B cell (primary cell): ENCODE results near the gene ADAMTSL1. TPM values are rescaled to one million over a fixed set of nuclear protein-coding genes. Genes with fewer than 3 reads are reported as not detected.

Experiments used
- ATAC-seq: fragments of 200-7000 bp; cut with Tn5 transposase; one replicate; pipeline ENCODE4 v1.10.0; 2021; ENCODE audit warnings: low read depth, mild to moderate bottlenecking, moderate number of reproducible peaks, moderate library complexity
- CTCF ChIA-PET: fragments of 350-600 bp; sonication (Branson Sonifier 250); formaldehyde crosslinking; loops from one replicate; lab custom pipeline; 2021; ENCODE audit warnings: antibody characterized with exemption, inconsistent platforms; lab: Charles Lee
- POLR2A ChIA-PET: fragments of 350-600 bp; sonication (Branson Sonifier 250); formaldehyde crosslinking; loops from one replicate; lab custom pipeline; 2021; ENCODE audit warnings: antibody characterized with exemption; lab: Charles Lee
- DNase-seq: peaks from one replicate; pipeline ENCODE4 v3.0.0; 2013
- H2AFZ ChIP-seq: 2 replicates; pipeline ENCODE4 v1.6.1; 2012; ENCODE audit warnings: mild to moderate bottlenecking, low read depth, low read length; ENCODE audit not compliant: insufficient read depth, poor library complexity, severe bottlenecking
- H3K27ac ChIP-seq, 2 donors: 1 replicate in 1 of 2; 2 replicates in 1 of 2; pipeline ENCODE4 v1.5.1; 2012 to 2013; ENCODE audit warnings: low read length in 2 of 2, mild to moderate bottlenecking in 2 of 2, moderate library complexity in 1 of 2
- H3K27me3 ChIP-seq, 4 experiments: fragments of 200-600 bp in 1 of 4; sonication (generic) in 1 of 4; replicated peaks in 1 of 4; 1 replicate in 2 of 4; 2 replicates in 2 of 4; pipeline versions ENCODE4 v1.6.1 to v1.7.0; 2013 to 2016; ENCODE audit warnings: low read length in 3 of 4, mild to moderate bottlenecking in 2 of 4, mixed read lengths in 1 of 4, moderate library complexity in 1 of 4; ENCODE audit not compliant: insufficient read depth in 4 of 4, control insufficient read depth in 3 of 4; ENCODE audit errors: control extremely low read depth in 1 of 4
- H3K36me3 ChIP-seq, 2 experiments: replicated peaks in 1 of 2; 1 replicate in 1 of 2; 2 replicates in 1 of 2; pipeline versions ENCODE4 v1.6.1 to v1.7.1; 2013; ENCODE audit warnings: low read length in 1 of 2; ENCODE audit not compliant: insufficient read depth in 2 of 2, control insufficient read depth in 1 of 2; ENCODE audit errors: control extremely low read depth in 1 of 2, extremely low read depth in 1 of 2
- H3K4me1 ChIP-seq, 2 donors: fragments of 200-600 bp in 1 of 2; sonication (generic) in 1 of 2; 1 replicate in 1 of 2; 2 replicates in 1 of 2; pipeline versions ENCODE4 v1.5.1 to v1.6.1; 2013 to 2017; ENCODE audit warnings: low read length in 2 of 2; ENCODE audit not compliant: control insufficient read depth in 2 of 2, insufficient read depth in 2 of 2
- H3K4me2 ChIP-seq: replicated peaks from 2 replicates; pipeline ENCODE3; 2012; ENCODE audit warnings: mild to moderate bottlenecking, low read depth, low read length; ENCODE audit not compliant: poor library complexity, severe bottlenecking
- H3K4me3 ChIP-seq, 5 experiments: fragments of 200-600 bp in 1 of 5; sonication (generic) in 1 of 5; 1 replicate in 3 of 5; 2 replicates in 2 of 5; pipeline versions ENCODE4 v1.5.1 to v1.7.0; 2011 to 2016; ENCODE audit warnings: low read length in 4 of 5, mild to moderate bottlenecking in 4 of 5, low read depth in 2 of 5, control low read depth in 1 of 5, moderate library complexity in 1 of 5; ENCODE audit not compliant: insufficient read depth in 1 of 5; ENCODE audit errors: control extremely low read depth in 1 of 5, extremely low read depth in 1 of 5
- H3K79me2 ChIP-seq: fragments of 200-600 bp; sonication (generic); one replicate; pipeline ENCODE4 v1.6.0; 2016; ENCODE audit warnings: low read length; ENCODE audit not compliant: control insufficient read depth, insufficient read depth
- H3K9ac ChIP-seq: fragments of 200-600 bp; sonication (generic); 2 replicates; pipeline ENCODE4 v1.6.1; 2017; ENCODE audit warnings: mild to moderate bottlenecking, low read length, moderate library complexity
- H3K9me3 ChIP-seq, 3 donors: one replicate each; pipeline versions ENCODE4 v1.6.1 to v1.7.1; 2013; ENCODE audit warnings: low read length in 2 of 3; ENCODE audit not compliant: control insufficient read depth in 2 of 3, insufficient read depth in 1 of 3; ENCODE audit errors: control extremely low read depth in 1 of 3
- H4K20me1 ChIP-seq: 2 replicates; pipeline ENCODE4 v1.6.0; 2012; ENCODE audit warnings: mild to moderate bottlenecking, low read length; ENCODE audit not compliant: insufficient read depth, control insufficient read depth, poor library complexity, severe bottlenecking
- H3K27ac Mint-ChIP-seq: one replicate; pipeline ENCODE4 v1.8.0; 2021; ENCODE audit warnings: mixed read lengths
- H3K27me3 Mint-ChIP-seq: one replicate; pipeline ENCODE4 v1.8.0; 2021; ENCODE audit warnings: mixed read lengths
- H3K4me1 Mint-ChIP-seq: one replicate; pipeline ENCODE4 v1.8.0; 2021; ENCODE audit warnings: mixed read lengths
- H3K4me3 Mint-ChIP-seq: one replicate; pipeline ENCODE4 v1.8.0; 2021; ENCODE audit warnings: mixed read lengths
- H3K9me3 Mint-ChIP-seq: one replicate; pipeline ENCODE4 v1.8.0; 2022; ENCODE audit warnings: mixed read lengths; ENCODE audit not compliant: insufficient read depth
- CTCF ChIP-seq: fragments of 200-600 bp; IDR thresholded peaks from one replicate; pipeline ENCODE4 v1.8.0; 2022; ENCODE audit warnings: antibody characterized with exemption, mild to moderate bottlenecking
- EZH2 ChIP-seq: IDR thresholded peaks from 2 replicates; pipeline ENCODE4 v1.6.1; 2012; ENCODE audit warnings: borderline replicate concordance, low read depth, mild to moderate bottlenecking, moderate library complexity, low read length; ENCODE audit not compliant: insufficient read depth, poor library complexity, severe bottlenecking
- WGBS: methylation state at CpG from one replicate; pipeline ENCODE4 v1.1.5; 2013; ENCODE audit warnings: missing lambda C conversion rate; ENCODE audit not compliant: insufficient coverage; 5-methylcytosine and 5-hydroxymethylcytosine counted together
- intact Hi-C: fragments of 100-400 bp; cut with micrococcal nuclease; formaldehyde crosslinking; loops from one replicate; pipeline ENCODE4 v1.10.0; 2022
- polyA plus RNA-seq: library from polyadenylated mRNA; depleted of rRNA; stranded (reverse); fragments of >200 nt; gene quantifications from 2 replicates; pipeline ENCODE4 v1.2.3, GENCODE V29; 2012
- total RNA-seq, 2 donors: library from RNA; stranded (reverse); fragments of 120-200 nt in 1 of 2; gene quantifications; 1 replicate in 1 of 2; 2 replicates in 1 of 2; pipeline versions ENCODE4 v1.2.3 to v1.2.4, GENCODE V29; 2013 to 2022

ADAMTSL1 gene
- total and polyA plus RNA-seq, 2 donors (not counting 1 experiment from before 2014, with no cell fraction given), result not detected

- no peak overlapping the region for H3K4me3 Mint-ChIP-seq
- H3K27ac Mint-ChIP-seq, result no peak overlapping the region
- Histone ChIP-seq H2AFZ (no peak overlapping the region), H3K27ac (no peak overlapping the region), H3K4me3 (no peak overlapping the region), H3K79me2 (no peaks in the 10 kb centered on the region), H3K9me3 (no peaks in the 10 kb centered on the region), H3K27me3 (no peaks in the 10 kb centered on the region), H4K20me1 (no peaks in the 10 kb centered on the region), H3K4me2 (no peak overlapping the region), H3K9ac (no peak overlapping the region), H3K4me1 (no peaks in the 10 kb centered on the region), H3K36me3 (no peaks in the 10 kb centered on the region)
- H3K27me3 Mint-ChIP-seq, result peaks cover 3% of the 10 kb centered on the region
- 96% methylated on average over 3 of the region's 4 CpGs for WGBS
- H3K4me1 Mint-ChIP-seq, result no peaks in the 10 kb centered on the region
- DNase-seq, result no peak
- POLR2A ChIA-PET, result no interaction called here
- intact Hi-C loops, result no loop called here
- TF ChIP-seq EZH2 (no peak), CTCF (no peak)
- H3K9me3 Mint-ChIP-seq, result no peaks in the 10 kb centered on the region
- CTCF ChIA-PET, result no interaction called here
- ATAC-seq, result no peak
These were observed 350.2 kb downstream of the ADAMTSL1 start for GRCh38 chr9:18824095-18824666.

- Histone ChIP-seq H3K9me3 (no peaks in the 10 kb centered on the region), H3K4me1 (no peaks in the 10 kb centered on the region), H3K27me3 (no peaks in the 10 kb centered on the region), H2AFZ (no peak overlapping the region), H3K79me2 (no peaks in the 10 kb centered on the region), H3K36me3 (no peaks in the 10 kb centered on the region), H3K27ac (no peak overlapping the region), H3K9ac (no peak overlapping the region), H3K4me2 (no peak overlapping the region), H3K4me3 (no peak overlapping the region), H4K20me1 (no peaks in the 10 kb centered on the region)
- POLR2A ChIA-PET, result no interaction called here
- WGBS, result 100% methylated on average over 2 of the region's 3 CpGs
- Mint-ChIP-seq H3K27me3 (peaks cover 2% of the 10 kb centered on the region), H3K4me1 (no peaks in the 10 kb centered on the region), H3K9me3 (no peaks in the 10 kb centered on the region), H3K27ac (no peak overlapping the region), H3K4me3 (no peak overlapping the region)
- TF ChIP-seq CTCF (no peak), EZH2 (no peak)
- no peak for ATAC-seq
- DNase-seq, result no peak
- CTCF ChIA-PET, result no interaction called here
- intact Hi-C loops, result no loop called here
These were observed 351.8 kb downstream of the ADAMTSL1 start for GRCh38 chr9:18825656-18826170.
